ENCODE measurements around the gene MTCH2. TPM values are rescaled to one million over a fixed set of nuclear protein-coding genes. Genes with fewer than 3 reads are reported as not detected.

MTCH2 gene
- total RNA-seq, 1 experiment from 2014 or later, result 138 TPM

- no peaks in the 10 kb centered on the region for H3K36me3 ChIP-seq (ENCODE audit: control insufficient read depth in 1 of 2, insufficient read depth in 2 of 2, low read length in 2 of 2)
- CTCF ChIA-PET, result no interaction called here
- no peak for ATAC-seq
- DNase-seq (ENCODE audit: low read depth, low spot score), result no peak
- no peak for TF ChIP-seq SP1 (IDR thresholded peaks at IDR 0.05; ENCODE audit: low read depth)
- TF ChIP-seq MAX (IDR thresholded peaks at IDR 0.05), result no peak
- TF ChIP-seq FOSL1 (IDR thresholded peaks at IDR 0.05; ENCODE audit: low read depth), result no peak
- TF ChIP-seq RAD21 (IDR thresholded peaks at IDR 0.05; ENCODE audit: low read depth), result no peak
- no peak for TF ChIP-seq REST (IDR thresholded peaks at IDR 0.05; ENCODE audit: low read depth)
- no peak for TF ChIP-seq ZNF274 (IDR thresholded peaks at IDR 0.05; ENCODE audit: low read depth, low read length)
- TF ChIP-seq ATF3 (IDR thresholded peaks at IDR 0.05), result no peak
- TF ChIP-seq POLR2A (IDR thresholded peaks at IDR 0.05; ENCODE audit: borderline replicate concordance, extremely low read depth, insufficient read depth, insufficient read length), result no peak
- no peak for TF ChIP-seq CBX3 (IDR thresholded peaks at IDR 0.05; ENCODE audit: low read depth)
- H3K9ac ChIP-seq (ENCODE audit: low read length), result no peak overlapping the region
- RAD21 ChIA-PET (ENCODE audit: low non-redundant PET in 1 of 2, low total read pairs in 2 of 2, uncharacterized antibody in 2 of 2, unreplicated experiment in 2 of 2), result no interaction called here
- H3K4me3 ChIP-seq (replicated peaks in 1 of 2; ENCODE audit: low read depth in 1 of 2, low read length in 2 of 2), result no peak overlapping the region
- intact Hi-C loops (cut with micrococcal nuclease), result no loop called here
- BruUV-seq (replicated peaks), result no TSS peak
- POLR2A ChIA-PET, result no interaction called here
- H3K27me3 ChIP-seq (ENCODE audit: insufficient read depth, low read length), result no peaks in the 10 kb centered on the region
- H3K9me2 ChIP-seq (ENCODE audit: insufficient read depth), result no peaks in the 10 kb centered on the region
- H3K27ac ChIP-seq (ENCODE audit: low read depth, low read length), result no peak overlapping the region
- peaks cover 1 to 33% of the 10 kb centered on the region in 2 experiments for H3K4me1 ChIP-seq (ENCODE audit: control insufficient read depth in 1 of 2, insufficient read depth in 2 of 2, low read length in 2 of 2)
- H2AFZ ChIP-seq (ENCODE audit: low read depth, low read length, poor library complexity, severe bottlenecking), result no peak overlapping the region
- no peak overlapping the region for H3K4me2 ChIP-seq (ENCODE audit: low read length)
- H3K79me2 ChIP-seq (ENCODE audit: insufficient read depth, low read length), result no peaks in the 10 kb centered on the region
- H4K20me1 ChIP-seq (ENCODE audit: insufficient read depth), result no peaks in the 10 kb centered on the region
- H3K9me3 ChIP-seq (ENCODE audit: control insufficient read depth in 1 of 2, insufficient read depth in 1 of 2, low read depth in 1 of 2, low read length in 2 of 2), result no peaks in the 10 kb centered on the region
Measured at GRCh38 chr11:47667555-47667954, 25.2 kb upstream of the MTCH2 start.

All from HCT116 (cell line).